ENCODE results near the gene NLN. TPM values are rescaled to one million over a fixed set of nuclear protein-coding genes. Genes with fewer than 3 reads are reported as not detected.
A peak's percentile ranks its signal among the peaks of the same experiment; 100 is the strongest.

The NLN gene
- total RNA-seq, 3 donors from 2014 or later = 13.3 to 23.6 (median 22.2) TPM

GRCh38 chr5:65758546-65759144 is 36.6 kb downstream of the NLN start:
- intact Hi-C loops (cut with DNase I, micrococcal nuclease) = no loop called here
- DNase-seq = no peak
- Histone ChIP-seq H3K36me3 (ENCODE audit: low read depth) (no peaks in the 10 kb centered on the region), H3K9me3 (no peaks in the 10 kb centered on the region), H3K4me3 (no peak overlapping the region), H3K4me1 (ENCODE audit: low read depth) (no peaks in the 10 kb centered on the region)
- no peak for ATAC-seq
- TF ChIP-seq CTCF (IDR thresholded peaks at IDR 0.05) = no peak

DNA sequence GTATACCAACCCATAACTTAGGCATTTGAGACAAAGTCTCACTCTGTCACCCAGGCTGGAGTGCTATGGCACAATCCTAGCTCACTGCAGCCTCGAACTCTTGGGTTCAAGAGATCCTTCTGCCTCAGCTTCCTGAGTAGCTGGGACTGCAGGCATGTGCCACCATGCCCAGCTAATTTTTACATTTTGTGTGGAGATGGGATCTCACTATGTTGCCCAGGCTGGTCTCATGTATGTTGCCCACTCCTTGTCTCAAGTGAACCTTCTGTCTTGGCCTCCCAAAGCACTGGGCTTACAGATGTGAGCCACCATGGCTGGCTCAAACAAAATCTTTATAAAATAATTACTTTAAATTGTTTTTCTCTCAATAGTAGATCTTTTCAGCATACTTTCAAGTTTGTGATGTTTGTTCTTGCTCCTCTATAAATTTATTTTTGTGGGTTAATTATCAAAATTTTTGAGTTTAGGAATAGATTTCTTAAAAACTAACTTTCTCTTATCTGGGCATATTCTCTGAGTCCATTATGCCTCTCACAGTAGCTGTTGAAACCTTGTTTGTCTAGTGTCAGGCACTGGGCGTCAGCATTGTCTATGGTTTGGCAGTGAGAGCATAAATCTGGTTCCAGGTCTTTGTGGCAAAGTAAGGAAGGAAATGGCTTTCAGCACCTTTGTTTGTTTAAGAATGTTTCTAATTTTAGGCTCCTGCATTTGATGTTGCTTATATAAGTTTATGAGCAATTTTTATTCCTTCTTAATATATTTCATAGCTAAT is 38.7 kb downstream of the NLN start:
- ATAC-seq = peak; percentile 81

DNA sequence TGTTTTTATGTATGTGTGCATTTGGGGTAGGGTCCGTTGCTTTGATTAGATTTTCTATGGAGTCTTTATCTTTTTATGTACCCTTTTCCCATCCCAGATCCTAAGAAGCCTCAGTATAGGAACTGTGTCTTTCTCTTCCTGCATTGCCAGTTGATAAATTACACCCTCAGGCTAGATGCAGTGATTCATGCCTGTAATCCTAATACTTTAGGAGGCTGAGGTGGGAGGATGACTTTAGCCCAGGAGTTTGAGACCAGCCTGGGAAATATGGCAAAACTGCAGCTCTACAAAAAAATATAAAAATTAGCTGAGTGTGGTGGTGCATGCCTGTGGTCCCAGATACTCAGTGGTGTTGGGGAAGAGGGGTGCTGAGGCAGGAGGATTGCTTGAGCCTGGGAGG is 40.2 kb downstream of the NLN start:
- DNase-seq (no peak), ATAC-seq (no peak)
- no peak for TF ChIP-seq CTCF (IDR thresholded peaks at IDR 0.05)
- H3K36me3 ChIP-seq (ENCODE audit: low read depth) = no peaks in the 10 kb centered on the region
- no peak overlapping the region for H3K4me3 ChIP-seq
- no peaks in the 10 kb centered on the region for H3K4me1 ChIP-seq (ENCODE audit: low read depth)
- intact Hi-C loops (cut with DNase I, micrococcal nuclease) = no loop called here
- H3K9me3 ChIP-seq = no peaks in the 10 kb centered on the region

More for the DNA sequence above, 38.7 kb downstream of the NLN start:
- TF ChIP-seq CTCF (IDR thresholded peaks at IDR 0.05) = no peak
- no peaks in the 10 kb centered on the region for H3K36me3 ChIP-seq (ENCODE audit: low read depth)
- no peak overlapping the region for H3K4me3 ChIP-seq
- no peaks in the 10 kb centered on the region for H3K4me1 ChIP-seq (ENCODE audit: low read depth)
- no peaks in the 10 kb centered on the region for H3K9me3 ChIP-seq
- intact Hi-C loops (cut with DNase I, micrococcal nuclease) = no loop called here
- peak in 2 of 3 donors; percentile 43 to 58 for DNase-seq

DNA sequence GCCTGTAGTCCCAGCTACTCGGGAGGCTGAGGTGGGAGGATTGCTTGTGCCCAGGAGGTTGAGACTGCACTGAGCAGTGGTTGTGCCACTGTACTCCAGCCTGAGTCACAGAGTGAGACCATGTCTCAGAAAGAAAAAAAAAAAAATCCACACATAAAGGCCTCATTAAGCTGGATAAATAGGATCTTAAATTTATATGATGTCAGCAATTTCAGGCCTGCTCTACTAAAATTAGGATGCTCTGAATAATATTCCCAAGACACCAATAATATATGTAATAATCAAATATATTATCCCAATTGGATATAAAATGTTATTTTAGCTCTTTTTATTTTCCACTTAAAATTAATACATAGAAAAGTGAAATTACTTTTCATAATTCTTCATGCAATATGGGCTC is 43.6 kb downstream of the NLN start:
- no peak for ATAC-seq
- H3K36me3 ChIP-seq (ENCODE audit: low read depth) = no peaks in the 10 kb centered on the region
- no peak for DNase-seq
- H3K9me3 ChIP-seq = no peaks in the 10 kb centered on the region
- TF ChIP-seq CTCF (IDR thresholded peaks at IDR 0.05) = no peak
- H3K4me1 ChIP-seq (ENCODE audit: low read depth) = no peaks in the 10 kb centered on the region
- no peak overlapping the region for H3K4me3 ChIP-seq
- intact Hi-C loops (cut with DNase I, micrococcal nuclease) = no loop called here

DNA sequence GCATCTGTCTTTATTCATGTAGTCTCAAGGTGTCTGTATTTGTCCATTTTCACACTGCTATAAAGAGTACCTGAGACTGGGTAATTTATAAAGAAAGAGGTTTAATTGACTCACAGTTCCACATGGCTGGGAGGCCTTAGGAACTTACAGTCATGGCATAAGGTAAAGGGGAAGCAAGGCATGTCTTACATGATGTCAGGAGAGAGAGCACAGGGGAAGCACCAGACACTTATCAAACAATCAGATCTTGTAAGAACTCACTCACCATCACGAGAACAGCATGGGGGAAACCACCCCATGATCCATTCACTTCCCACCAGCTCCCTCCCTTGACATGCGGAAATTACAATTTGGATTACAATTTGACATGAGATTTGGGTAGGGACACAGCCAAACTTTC is 44.2 kb downstream of the NLN start:
- TF ChIP-seq CTCF (IDR thresholded peaks at IDR 0.05) = no peak
- Histone ChIP-seq H3K4me3 (no peak overlapping the region), H3K36me3 (ENCODE audit: low read depth) (no peaks in the 10 kb centered on the region), H3K9me3 (no peaks in the 10 kb centered on the region), H3K4me1 (ENCODE audit: low read depth) (no peaks in the 10 kb centered on the region)
- DNase-seq (no peak), ATAC-seq (no peak)
- intact Hi-C loops (cut with DNase I, micrococcal nuclease) = no loop called here

Data from mucosa of descending colon (tissue), 3 donors.